Hepatocyte (in vitro differentiated cells): ENCODE data around the gene C20orf173.

Experiments
- CTCF ChIP-seq: fragments of 200-600 bp; sonication (generic); IDR thresholded peaks from 2 replicates; pipeline ENCODE4 v1.5.1; 2016; ENCODE audit warnings: antibody characterized with exemption, mild to moderate bottlenecking; ENCODE audit not compliant: poor library complexity
- EZH2 ChIP-seq: fragments of 200-600 bp; sonication (generic); IDR thresholded peaks from 2 replicates; pipeline ENCODE4 v1.6.1; 2016; ENCODE audit warnings: antibody characterized with exemption, mild to moderate bottlenecking, borderline replicate concordance

DNA sequence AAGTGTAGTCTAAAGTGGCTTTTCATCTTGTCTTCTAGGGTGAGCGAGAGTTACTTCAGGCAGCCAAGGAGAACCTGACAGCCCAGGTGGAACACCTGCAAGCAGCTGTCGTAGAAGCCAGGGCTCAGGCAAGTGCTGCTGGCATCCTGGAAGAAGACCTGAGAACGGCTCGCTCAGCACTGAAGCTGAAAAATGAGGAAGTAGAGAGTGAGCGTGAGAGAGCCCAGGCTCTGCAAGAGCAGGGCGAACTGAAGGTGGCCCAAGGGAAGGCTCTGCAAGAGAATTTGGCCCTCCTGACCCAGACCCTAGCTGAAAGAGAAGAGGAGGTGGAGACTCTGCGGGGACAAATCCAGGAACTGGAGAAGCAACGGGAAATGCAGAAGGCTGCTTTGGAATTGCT, 27.1 kb downstream of the C20orf173 start:
- no peak for TF ChIP-seq EZH2
- TF ChIP-seq CTCF = no peak
